CD4-positive, alpha-beta T cell treated with Interleukin-17A for 4 hours (primary cell): ENCODE data around the gene MYO18B.

Experiments used
- DNase-seq: peaks from one replicate; pipeline ENCODE4 v3.0.0-alpha.2; 2020; ENCODE audit warnings: mixed read lengths

Gene MYO18B

GRCh38 chr22:26008587-26008986 lies 266.6 kb downstream of the MYO18B start:
- no peak for DNase-seq

- DNase-seq = no peak
These were observed 274.9 kb downstream of the MYO18B start for GRCh38 chr22:26016916-26017315.

- DNase-seq = no peak
These were observed 275.9 kb downstream of the MYO18B start for GRCh38 chr22:26017932-26018331.

GRCh38 chr22:26019596-26019995 lies 277.6 kb downstream of the MYO18B start:
- no peak for DNase-seq

GRCh38 chr22:26021516-26021915 lies 279.5 kb downstream of the MYO18B start:
- no peak for DNase-seq

GRCh38 chr22:26023104-26023775 lies 281.3 kb downstream of the MYO18B start:
- no peak for DNase-seq

GRCh38 chr22:26025626-26026025 lies 283.6 kb downstream of the MYO18B start:
- no peak for DNase-seq

GRCh38 chr22:26027341-26027740 lies 285.4 kb downstream of the MYO18B start:
- no peak for DNase-seq

- DNase-seq = no peak
These were observed 289.7 kb downstream of the MYO18B start for GRCh38 chr22:26031641-26032040.

GRCh38 chr22:26033071-26033470 lies 291.1 kb downstream of the MYO18B start:
- no peak for DNase-seq

GRCh38 chr22:26033586-26033985 lies 291.6 kb downstream of the MYO18B start:
- DNase-seq = no peak

- DNase-seq = no peak
These were observed 293.5 kb downstream of the MYO18B start for GRCh38 chr22:26035523-26035922.

- no peak for DNase-seq
These were observed 296.4 kb downstream of the MYO18B start for GRCh38 chr22:26038365-26038764.

- no peak for DNase-seq
These were observed 299.9 kb downstream of the MYO18B start for GRCh38 chr22:26041931-26042330.

- DNase-seq = no peak
These were observed 301.0 kb downstream of the MYO18B start for GRCh38 chr22:26043031-26043430.

GRCh38 chr22:26045051-26045450 lies 303.1 kb downstream of the MYO18B start:
- DNase-seq = no peak

GRCh38 chr22:26045860-26046259 lies 303.9 kb downstream of the MYO18B start:
- DNase-seq = no peak

GRCh38 chr22:26047516-26047915 lies 305.5 kb downstream of the MYO18B start:
- no peak for DNase-seq

- DNase-seq = no peak
These were observed 305.9 kb downstream of the MYO18B start for GRCh38 chr22:26047920-26048319.

GRCh38 chr22:26050079-26050478 lies 308.1 kb downstream of the MYO18B start:
- DNase-seq = no peak

- no peak for DNase-seq
These were observed 311.8 kb downstream of the MYO18B start for GRCh38 chr22:26053737-26054316.

GRCh38 chr22:26054841-26055605 lies 313.0 kb downstream of the MYO18B start:
- DNase-seq = no peak

GRCh38 chr22:26055693-26056092 lies 313.7 kb downstream of the MYO18B start:
- DNase-seq = no peak
